ENCODE measurements around the gene NDUFA11. TPM values are rescaled to one million over a fixed set of nuclear protein-coding genes. Genes with fewer than 3 reads are reported as not detected.

Gene NDUFA11
- total and polyA plus RNA-seq, 2 of the 13 experiments (the other 11 are each of a cell fraction or from before 2014, with no cell fraction given), result 286 to 378 TPM

DNA sequence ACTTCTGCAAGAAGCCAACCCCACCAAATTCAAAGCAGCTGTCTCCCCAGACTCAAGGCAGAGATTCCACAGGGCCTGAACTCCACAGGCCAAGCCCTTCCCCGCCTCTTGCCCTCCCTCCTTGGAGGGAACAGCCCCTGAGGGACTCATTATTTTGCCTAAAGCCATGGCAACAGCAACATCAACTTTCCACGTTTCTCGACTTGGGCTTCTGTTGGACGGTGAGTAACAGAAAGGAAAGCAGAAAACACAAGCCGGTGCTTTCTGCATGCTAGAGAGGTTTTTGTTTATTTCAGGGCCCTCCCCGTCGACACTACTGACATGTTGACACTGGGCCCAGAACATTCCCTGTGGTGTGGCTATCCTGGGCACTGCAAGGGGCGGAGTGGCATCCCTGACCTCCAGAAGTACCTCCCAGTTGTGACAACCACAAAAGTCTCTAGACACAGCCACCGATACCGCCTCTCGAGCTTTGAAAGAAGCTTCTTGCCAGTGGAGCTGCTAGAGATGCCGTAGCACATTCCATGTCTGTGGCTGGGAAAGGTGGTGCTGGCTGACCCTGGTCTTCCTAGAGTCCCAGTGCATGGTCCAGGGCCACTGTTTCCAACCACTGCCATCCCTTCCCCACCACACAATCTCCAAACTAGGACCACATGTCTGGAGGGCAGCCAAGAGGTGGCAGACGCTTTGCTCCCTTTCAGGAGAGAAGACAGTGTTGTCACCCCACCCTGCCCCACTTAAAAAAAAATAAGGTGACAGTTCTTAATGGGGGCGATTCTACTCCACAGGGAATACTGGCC lies 23.3 kb upstream of the NDUFA11 start:
- POLR2A ChIA-PET, result no interaction called here
- FAIRE-seq (no peak), ATAC-seq (no peak), DNase-seq (ENCODE audit: low spot score) (no peak)
- CTCF ChIA-PET (ENCODE audit: low intra/inter-chr PET ratio, low total read pairs), result no interaction called here
- no peaks in the 10 kb centered on the region for H4K20me1 ChIP-seq (ENCODE audit: insufficient read depth, low read length)
- no peak overlapping the region for H3K4me3 ChIP-seq (replicated peaks in 1 of 3; ENCODE audit: insufficient read depth in 1 of 3, low read depth in 2 of 3, low read length in 3 of 3)
- TF ChIP-seq ZNF326 (CRISPR knock-in tag; IDR thresholded peaks at IDR 0.05; ENCODE audit: borderline replicate concordance), result no peak
- TF ChIP-seq, protein P1, sequence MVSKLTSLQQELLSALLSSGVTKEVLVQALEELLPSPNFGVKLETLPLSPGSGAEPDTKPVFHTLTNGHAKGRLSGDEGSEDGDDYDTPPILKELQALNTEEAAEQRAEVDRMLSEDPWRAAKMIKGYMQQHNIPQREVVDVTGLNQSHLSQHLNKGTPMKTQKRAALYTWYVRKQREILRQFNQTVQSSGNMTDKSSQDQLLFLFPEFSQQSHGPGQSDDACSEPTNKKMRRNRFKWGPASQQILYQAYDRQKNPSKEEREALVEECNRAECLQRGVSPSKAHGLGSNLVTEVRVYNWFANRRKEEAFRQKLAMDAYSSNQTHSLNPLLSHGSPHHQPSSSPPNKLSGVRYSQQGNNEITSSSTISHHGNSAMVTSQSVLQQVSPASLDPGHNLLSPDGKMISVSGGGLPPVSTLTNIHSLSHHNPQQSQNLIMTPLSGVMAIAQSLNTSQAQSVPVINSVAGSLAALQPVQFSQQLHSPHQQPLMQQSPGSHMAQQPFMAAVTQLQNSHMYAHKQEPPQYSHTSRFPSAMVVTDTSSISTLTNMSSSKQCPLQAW (CRISPR knock-in tag; IDR thresholded peaks at IDR 0.05), result no peak
- TF ChIP-seq, protein P2, sequence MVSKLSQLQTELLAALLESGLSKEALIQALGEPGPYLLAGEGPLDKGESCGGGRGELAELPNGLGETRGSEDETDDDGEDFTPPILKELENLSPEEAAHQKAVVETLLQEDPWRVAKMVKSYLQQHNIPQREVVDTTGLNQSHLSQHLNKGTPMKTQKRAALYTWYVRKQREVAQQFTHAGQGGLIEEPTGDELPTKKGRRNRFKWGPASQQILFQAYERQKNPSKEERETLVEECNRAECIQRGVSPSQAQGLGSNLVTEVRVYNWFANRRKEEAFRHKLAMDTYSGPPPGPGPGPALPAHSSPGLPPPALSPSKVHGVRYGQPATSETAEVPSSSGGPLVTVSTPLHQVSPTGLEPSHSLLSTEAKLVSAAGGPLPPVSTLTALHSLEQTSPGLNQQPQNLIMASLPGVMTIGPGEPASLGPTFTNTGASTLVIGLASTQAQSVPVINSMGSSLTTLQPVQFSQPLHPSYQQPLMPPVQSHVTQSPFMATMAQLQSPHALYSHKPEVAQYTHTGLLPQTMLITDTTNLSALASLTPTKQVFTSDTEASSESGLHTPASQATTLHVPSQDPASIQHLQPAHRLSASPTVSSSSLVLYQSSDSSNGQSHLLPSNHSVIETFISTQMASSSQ (IDR thresholded peaks at IDR 0.05; ENCODE audit: low read depth), result no peak
- TF ChIP-seq, protein P2 (CRISPR knock-in tag; IDR thresholded peaks at IDR 0.05; ENCODE audit: borderline replicate concordance), result no peak
- TF ChIP-seq ZNF468 (CRISPR knock-in tag; IDR thresholded peaks at IDR 0.05), result no peak
- peak; percentile 6 for TF ChIP-seq RBM22 (optimal IDR thresholded peaks at IDR 0.05; ENCODE audit: low read length)
- no peak for TF ChIP-seq CENPX (CRISPR knock-in tag; IDR thresholded peaks at IDR 0.05)
- TF ChIP-seq, protein P3, sequence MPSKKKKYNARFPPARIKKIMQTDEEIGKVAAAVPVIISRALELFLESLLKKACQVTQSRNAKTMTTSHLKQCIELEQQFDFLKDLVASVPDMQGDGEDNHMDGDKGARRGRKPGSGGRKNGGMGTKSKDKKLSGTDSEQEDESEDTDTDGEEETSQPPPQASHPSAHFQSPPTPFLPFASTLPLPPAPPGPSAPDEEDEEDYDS (CRISPR knock-in tag; IDR thresholded peaks at IDR 0.05), result no peak
- no peak for TF ChIP-seq HOXA7 (CRISPR knock-in tag; IDR thresholded peaks at IDR 0.05)
- H3K9me3 ChIP-seq (ENCODE audit: low read length), result no peaks in the 10 kb centered on the region
- no peaks in the 10 kb centered on the region for H3K4me1 ChIP-seq (ENCODE audit: insufficient read depth, low read length)
- peaks cover 65 to 95% of the 10 kb centered on the region in 2 experiments for H3K36me3 ChIP-seq (replicated peaks in 1 of 2; ENCODE audit: control insufficient read depth in 1 of 2, insufficient read depth in 2 of 2, low read length in 2 of 2)
- intact Hi-C loops (cut with micrococcal nuclease; ENCODE audit: unreplicated experiment) (no loop called here), in situ Hi-C loops (cut with HindIII; ENCODE audit: extremely low pct_ligation_motif_present, low pct_unique_long_range_greater_than_20kb) (no loop called here)
- H3K4me2 ChIP-seq (ENCODE audit: low read depth, low read length), result no peak overlapping the region
- no peak overlapping the region for H2AFZ ChIP-seq (ENCODE audit: low read length)
- no peaks in the 10 kb centered on the region for H3K79me2 ChIP-seq (ENCODE audit: insufficient read depth, low read length)
- H3K27me3 ChIP-seq (ENCODE audit: control insufficient read depth in 1 of 2, insufficient read depth in 2 of 2, low read length in 2 of 2), result no peaks in the 10 kb centered on the region; a peak in 1 of 5 replicates
- 96% methylated on average over 14 of the region's 14 CpGs for WGBS (ENCODE audit: low lambda C conversion rate)
- no TSS peak for BruUV-seq (replicated peaks)
- H3K9ac ChIP-seq (ENCODE audit: insufficient read depth, low read depth, low read length), result no peak overlapping the region
- H3K27ac ChIP-seq (ENCODE audit: extremely low read length, insufficient read depth, low read length), result no peak overlapping the region
